GM23248 (cell line): ENCODE results near the gene CACNA1C. TPM values are rescaled to one million over a fixed set of nuclear protein-coding genes. Genes with fewer than 3 reads are reported as not detected.

Experiments used
- DNase-seq: peaks from one replicate; pipeline ENCODE4 v3.0.0-alpha.2; 2015
- H2AFZ ChIP-seq: fragments of 200-600 bp; sonication (generic); 2 replicates; pipeline ENCODE4 v1.6.1; 2016; ENCODE audit warnings: antibody characterized with exemption
- H3F3A ChIP-seq: fragments of 200-600 bp; sonication (generic); 2 replicates; pipeline ENCODE4 v1.6.1; 2016; ENCODE audit warnings: mild to moderate bottlenecking, antibody characterized with exemption, mixed run types; ENCODE audit not compliant: insufficient read depth
- H3K27ac ChIP-seq: fragments of 200-600 bp; sonication (generic); 2 replicates; pipeline ENCODE4 v1.5.1; 2016; ENCODE audit warnings: mild to moderate bottlenecking
- H3K27me3 ChIP-seq: fragments of 200-600 bp; sonication (generic); replicated peaks from 2 replicates; pipeline ENCODE4 v1.6.1; 2016; ENCODE audit warnings: mild to moderate bottlenecking; ENCODE audit not compliant: insufficient read depth
- H3K36me3 ChIP-seq: fragments of 200-600 bp; sonication (generic); 2 replicates; pipeline ENCODE4 v1.6.1; 2016; ENCODE audit warnings: low read depth, mild to moderate bottlenecking
- H3K4me1 ChIP-seq: fragments of 200-600 bp; sonication (generic); 2 replicates; pipeline ENCODE4 v1.6.1; 2016; ENCODE audit warnings: mild to moderate bottlenecking; ENCODE audit not compliant: insufficient read depth
- H3K4me2 ChIP-seq: fragments of 200-600 bp; sonication (generic); one replicate; pipeline ENCODE4 v1.6.1; 2016; ENCODE audit warnings: mild to moderate bottlenecking; ENCODE audit not compliant: unreplicated experiment
- H3K4me3 ChIP-seq: fragments of 200-600 bp; sonication (generic); 2 replicates; pipeline ENCODE4 v1.5.1; 2016; ENCODE audit warnings: mild to moderate bottlenecking
- H3K79me2 ChIP-seq: fragments of 200-600 bp; sonication (generic); 2 replicates; pipeline ENCODE4 v1.6.1; 2016; ENCODE audit warnings: mild to moderate bottlenecking; ENCODE audit not compliant: insufficient read depth
- H3K9ac ChIP-seq: fragments of 200-600 bp; sonication (generic); 2 replicates; pipeline ENCODE4 v1.6.1; 2016; ENCODE audit warnings: mild to moderate bottlenecking
- H3K9me2 ChIP-seq: fragments of 200-600 bp; sonication (generic); 2 replicates; pipeline ENCODE4 v1.6.1; 2016; ENCODE audit warnings: mixed run types, mild to moderate bottlenecking, moderate library complexity; ENCODE audit not compliant: insufficient read depth
- H3K9me3 ChIP-seq: fragments of 200-600 bp; sonication (generic); one replicate; pipeline ENCODE4 v1.6.1; 2017; ENCODE audit warnings: low read depth
- H4K20me1 ChIP-seq: fragments of 200-600 bp; sonication (generic); 2 replicates; pipeline ENCODE4 v1.6.0; 2016; ENCODE audit not compliant: insufficient read depth
- EZH2 ChIP-seq: fragments of 200-600 bp; sonication (generic); IDR thresholded peaks from 2 replicates; pipeline ENCODE4 v1.6.1; 2018; ENCODE audit warnings: antibody characterized with exemption, mild to moderate bottlenecking; ENCODE audit not compliant: insufficient read depth, poor library complexity, severe bottlenecking
- EZH2phosphoT487 ChIP-seq: fragments of 200-600 bp; sonication (generic); IDR thresholded peaks from 2 replicates; pipeline ENCODE4 v1.6.1; 2018; ENCODE audit warnings: antibody characterized with exemption, moderate library complexity, mild to moderate bottlenecking, low read depth; ENCODE audit not compliant: insufficient read depth
- WGBS, 2 experiments: methylation state at CpG; one replicate each; pipeline ENCODE4 v1.1.6; 2015 to 2017; ENCODE audit warnings: low lambda C conversion rate in 2 of 2, low coverage in 1 of 2; ENCODE audit errors: missing lambda C conversion rate in 2 of 2; 5-methylcytosine and 5-hydroxymethylcytosine counted together
- in situ Hi-C: fragments of 300-500 bp; cut with MboI; formaldehyde crosslinking; loops from 2 replicates; pipeline ENCODE4 v1.15.0; 2020
- polyA plus RNA-seq: library from polyadenylated mRNA; unstranded; fragments of >200 nt; fragmentation: Nextera tagmentation; extraction: Ambion mirVana; gene quantifications from 2 replicates; pipeline ENCODE4 v1.2.1, GENCODE V29; 2016
- total RNA-seq: library from RNA; depleted of rRNA; stranded (reverse); fragments of >200 nt; shearing (Covaris generic); gene quantifications from 2 replicates; pipeline ENCODE4 v1.2.3, GENCODE V29; 2014

CACNA1C gene
- total and polyA plus RNA-seq, 2 experiments from 2014 or later, result 4.9 to 11.5 TPM

- Histone ChIP-seq H3K36me3 (no peaks in the 10 kb centered on the region), H4K20me1 (no peaks in the 10 kb centered on the region), H3K4me3 (no peak overlapping the region), H3K79me2 (0 out of 2 replicates have a peak, but pooled peaks cover 13% of the 10 kb centered on the region), H3K27ac (no peak overlapping the region), H3K4me1 (no peaks in the 10 kb centered on the region), H3F3A (no peaks in the 10 kb centered on the region), H3K9ac (no peak overlapping the region), H3K9me2 (no peaks in the 10 kb centered on the region), H2AFZ (no peak overlapping the region), H3K9me3 (no peaks in the 10 kb centered on the region), H3K4me2 (no peak overlapping the region), H3K27me3 (no peaks in the 10 kb centered on the region)
- no peak for DNase-seq
- TF ChIP-seq EZH2, result no peak
- no peak for TF ChIP-seq EZH2phosphoT487
- in situ Hi-C loops, result no loop called here
- WGBS, 2 experiments, result 92 to 93% methylated on average over 10 of the region's 10 CpGs
Measured at GRCh38 chr12:2406903-2407302, 354.1 kb downstream of the CACNA1C start.

- WGBS, 2 experiments, result 81 to 83% methylated on average over 3 of the region's 3 CpGs
- H3K27me3 ChIP-seq, result no peaks in the 10 kb centered on the region
- in situ Hi-C loops, result no loop called here
- TF ChIP-seq EZH2, result no peak
- TF ChIP-seq EZH2phosphoT487, result no peak
- no peaks in the 10 kb centered on the region for H3K9me2 ChIP-seq
- H3K79me2 ChIP-seq, result 0 out of 2 replicates have a peak, but pooled peaks cover 13% of the 10 kb centered on the region
- H2AFZ ChIP-seq, result no peak overlapping the region
- no peaks in the 10 kb centered on the region for H3K9me3 ChIP-seq
- DNase-seq, result no peak
- H3K4me2 ChIP-seq, result no peak overlapping the region
- no peak overlapping the region for H3K27ac ChIP-seq
- no peaks in the 10 kb centered on the region for H3K4me1 ChIP-seq
- H3K4me3 ChIP-seq, result no peak overlapping the region
- H4K20me1 ChIP-seq, result no peaks in the 10 kb centered on the region
- H3K9ac ChIP-seq, result no peak overlapping the region
- H3K36me3 ChIP-seq, result no peaks in the 10 kb centered on the region
- H3F3A ChIP-seq, result no peaks in the 10 kb centered on the region
Measured at GRCh38 chr12:2408262-2408661, 355.5 kb downstream of the CACNA1C start.

- Histone ChIP-seq H3K27me3 (no peaks in the 10 kb centered on the region), H3K9me2 (no peaks in the 10 kb centered on the region), H3K9me3 (no peaks in the 10 kb centered on the region), H3K9ac (no peak overlapping the region), H3F3A (no peaks in the 10 kb centered on the region), H3K36me3 (no peaks in the 10 kb centered on the region), H4K20me1 (no peaks in the 10 kb centered on the region), H3K4me3 (no peak overlapping the region), H2AFZ (no peak overlapping the region), H3K4me1 (no peaks in the 10 kb centered on the region), H3K79me2 (0 out of 2 replicates have a peak, but pooled peaks cover 13% of the 10 kb centered on the region), H3K27ac (no peak overlapping the region), H3K4me2 (no peak overlapping the region)
- TF ChIP-seq EZH2phosphoT487 (no peak), EZH2 (no peak)
- in situ Hi-C loops, result no loop called here
- 90 to 92% methylated on average over 17 to 21 of the region's 21 CpGs for WGBS, 2 experiments
- DNase-seq, result no peak
Measured at GRCh38 chr12:2409656-2410265, 357.0 kb downstream of the CACNA1C start.

GRCh38 chr12:2410496-2410895 is 357.7 kb downstream of the CACNA1C start:
- Histone ChIP-seq H3K27me3 (no peaks in the 10 kb centered on the region), H3K9me2 (no peaks in the 10 kb centered on the region), H2AFZ (no peak overlapping the region), H3K4me2 (no peak overlapping the region), H3F3A (no peaks in the 10 kb centered on the region), H3K27ac (no peak overlapping the region), H4K20me1 (no peaks in the 10 kb centered on the region), H3K9me3 (no peaks in the 10 kb centered on the region), H3K4me1 (no peaks in the 10 kb centered on the region), H3K79me2 (peaks cover 10% of the 10 kb centered on the region; the same call in 1 of the 2 replicates), H3K36me3 (no peaks in the 10 kb centered on the region), H3K9ac (no peak overlapping the region), H3K4me3 (no peak overlapping the region)
- DNase-seq, result no peak
- no peak for TF ChIP-seq EZH2phosphoT487
- no peak for TF ChIP-seq EZH2
- WGBS, 2 experiments, result 89 to 91% methylated on average over 8 to 10 of the region's 10 CpGs
- in situ Hi-C loops, result no loop called here
